GM19239 (cell line): ENCODE results near the gene SMC6.
A peak's percentile ranks its signal among the peaks of the same experiment; 100 is the strongest.

Source experiments
- DNase-seq: peaks from one replicate; pipeline ENCODE4 v3.0.0; 2011; ENCODE audit warnings: low spot score; ENCODE audit not compliant: insufficient read length
- FAIRE-seq: peaks from 2 replicates; lab custom pipeline; 2011; peaks lifted over from hg19 to GRCh38; lab: Jason Lieb, UNC

Gene SMC6

DNA sequence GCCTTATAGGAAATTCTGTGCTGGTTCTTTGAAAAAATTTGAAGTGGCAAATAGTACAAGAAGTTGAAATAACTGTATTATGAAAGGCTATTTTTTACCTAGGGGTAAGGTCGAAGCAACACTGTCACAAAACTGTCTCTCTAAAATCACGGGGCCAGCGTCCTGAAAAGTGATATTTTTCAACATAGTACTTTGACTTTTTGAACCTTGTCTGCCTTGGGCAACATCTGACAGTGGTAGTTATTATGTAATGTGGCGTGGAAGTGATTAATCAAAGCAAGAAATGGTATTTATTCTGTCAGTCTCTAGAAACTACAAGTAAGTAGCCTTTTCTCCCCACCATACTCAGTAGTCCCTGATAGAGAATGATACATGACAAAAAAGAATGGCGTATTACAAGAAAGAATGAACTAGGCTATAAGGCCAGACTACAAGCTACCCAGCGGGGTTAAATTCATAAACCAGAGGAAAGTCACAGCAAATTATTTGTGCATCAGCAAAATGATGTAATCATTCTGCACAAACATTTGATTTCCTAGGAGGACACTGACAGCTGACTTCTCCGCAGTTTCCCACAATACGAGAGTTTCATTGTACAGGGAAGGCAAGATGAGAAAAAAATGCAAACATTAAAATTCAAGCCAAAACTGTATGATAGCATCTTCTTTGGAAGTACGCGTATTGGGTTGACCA is 10.2 kb upstream of the SMC6 start:
- FAIRE-seq = peak; percentile 58

DNA sequence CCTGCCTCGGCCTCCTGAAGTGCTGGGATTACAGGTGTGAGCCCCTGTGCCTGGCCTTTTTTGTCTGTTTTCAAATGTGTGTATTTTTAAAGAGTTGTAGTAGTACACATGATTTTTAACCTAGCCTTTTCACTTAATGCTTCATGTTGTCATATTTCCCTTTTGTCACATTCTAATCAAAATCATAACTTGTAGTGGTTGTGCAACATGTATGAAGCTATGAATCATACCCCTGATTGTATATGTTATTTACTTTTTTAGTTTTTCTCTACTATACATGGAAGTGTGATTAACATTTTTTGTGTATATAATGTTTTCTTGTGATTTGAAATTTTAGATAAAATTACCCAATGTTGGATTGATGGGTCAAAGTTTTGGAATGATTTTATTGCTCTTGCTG is 8.8 kb upstream of the SMC6 start:
- no peak for FAIRE-seq
- DNase-seq = no peak

More for the DNA sequence above, 10.2 kb upstream of the SMC6 start:
- DNase-seq = no peak

DNA sequence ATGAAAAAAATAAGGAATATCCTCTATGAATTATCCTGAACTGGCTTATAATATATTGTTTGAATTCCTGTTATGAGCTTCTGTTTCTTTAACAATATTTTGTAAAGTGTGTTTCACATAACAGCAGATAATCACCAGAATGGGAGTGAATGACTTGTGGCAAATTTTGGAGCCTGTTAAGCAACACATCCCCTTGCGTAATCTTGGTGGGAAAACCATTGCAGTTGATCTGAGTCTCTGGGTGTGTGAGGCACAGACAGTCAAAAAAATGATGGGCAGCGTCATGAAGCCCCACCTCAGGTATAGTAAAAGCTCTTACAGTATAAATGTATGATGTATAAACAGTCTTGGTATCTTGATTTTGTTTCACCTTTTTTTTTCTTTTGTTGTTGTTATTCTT is 6.2 kb upstream of the SMC6 start:
- no peak for FAIRE-seq
- no peak for DNase-seq

- no peak for DNase-seq
Observed at GRCh38 chr2:17758118-17758517, 4.5 kb upstream of the SMC6 start.

GRCh38 chr2:17757321-17757720 is 3.7 kb upstream of the SMC6 start:
- no peak for DNase-seq
- FAIRE-seq = peak; percentile 45

More at GRCh38 chr2:17758118-17758517, 4.5 kb upstream of the SMC6 start:
- peak; percentile 68 for FAIRE-seq

- FAIRE-seq = no peak
- DNase-seq = no peak
Observed at GRCh38 chr2:17756668-17757067, 3.1 kb upstream of the SMC6 start.

DNA sequence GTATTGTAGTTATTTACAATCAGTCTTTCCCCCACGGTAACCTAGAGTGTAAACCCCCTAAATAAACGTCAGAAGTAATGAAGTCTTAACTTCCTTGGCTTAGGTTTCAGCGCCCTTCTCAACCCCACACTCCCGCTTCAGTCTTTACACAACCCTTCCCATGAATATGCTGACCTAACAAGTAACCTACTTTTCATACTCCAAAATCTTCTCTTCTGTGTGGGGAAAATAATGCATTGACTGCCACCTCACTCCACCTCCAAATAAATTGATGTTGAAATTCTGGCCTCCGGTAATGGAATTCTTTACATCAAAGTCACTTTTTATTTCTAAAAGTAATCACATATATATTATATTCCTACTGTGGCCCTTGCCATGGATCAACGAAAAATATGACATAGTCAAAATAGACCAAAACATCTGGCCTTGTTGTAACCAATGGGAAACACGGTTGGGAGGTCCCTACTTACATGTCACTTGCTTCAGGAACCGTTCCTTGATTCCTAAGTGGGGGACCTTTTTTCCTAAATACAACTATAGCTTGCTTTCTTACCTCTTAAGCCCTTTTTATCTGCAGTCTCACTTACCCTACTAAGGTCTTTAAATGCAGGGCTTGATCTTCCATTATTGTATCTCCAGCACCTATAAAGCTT is 1.3 kb upstream of the SMC6 start:
- no peak for DNase-seq
- FAIRE-seq = peak; percentile 75

- DNase-seq (no peak), FAIRE-seq (peak; percentile 84)
Observed at GRCh38 chr2:17752892-17753802, 463 bp downstream of the SMC6 start.

DNA sequence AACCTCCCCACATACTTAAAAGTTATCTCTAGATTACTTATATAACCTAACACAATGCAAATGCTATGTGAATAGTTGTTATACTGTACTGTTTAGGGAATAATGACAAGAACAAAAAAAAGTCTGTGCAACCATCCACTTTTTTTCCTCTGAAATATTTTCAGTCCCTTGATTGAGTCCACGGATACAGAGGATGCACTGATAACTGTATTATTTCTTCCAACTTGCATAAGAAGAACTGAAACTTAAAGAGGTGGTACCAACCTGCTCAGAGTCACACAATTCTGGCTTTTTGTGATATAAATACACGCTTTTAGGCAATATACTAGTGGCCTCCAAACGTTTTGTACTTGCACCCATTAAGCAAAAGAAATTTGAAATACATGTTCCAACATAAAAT is 1.4 kb downstream of the SMC6 start:
- no peak for DNase-seq
- peak; percentile 68 for FAIRE-seq

- no peak for DNase-seq
- peak; percentile 66 for FAIRE-seq
Observed at GRCh38 chr2:17749753-17750438, 3.7 kb downstream of the SMC6 start.

DNA sequence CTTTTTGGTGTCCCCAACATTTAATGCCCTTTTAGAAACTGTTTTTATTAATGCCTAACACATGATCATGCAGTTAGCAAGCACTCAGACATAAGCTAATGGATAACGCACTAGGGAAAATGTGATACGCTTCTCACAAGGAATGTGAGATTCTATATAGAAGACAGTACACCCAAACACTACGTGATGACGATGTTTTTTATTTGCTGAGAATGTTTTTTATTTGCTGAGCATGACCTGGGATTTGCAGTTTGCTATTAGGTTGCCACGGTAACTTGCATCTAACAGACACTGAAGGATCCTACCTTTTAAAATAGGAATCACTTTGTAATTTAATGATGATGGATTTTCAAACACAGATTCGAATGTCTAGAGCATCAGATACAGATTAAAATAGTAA is 4.9 kb downstream of the SMC6 start:
- no peak for FAIRE-seq
- no peak for DNase-seq

GRCh38 chr2:17747684-17748452 is 5.7 kb downstream of the SMC6 start:
- DNase-seq = no peak
- no peak for FAIRE-seq

DNA sequence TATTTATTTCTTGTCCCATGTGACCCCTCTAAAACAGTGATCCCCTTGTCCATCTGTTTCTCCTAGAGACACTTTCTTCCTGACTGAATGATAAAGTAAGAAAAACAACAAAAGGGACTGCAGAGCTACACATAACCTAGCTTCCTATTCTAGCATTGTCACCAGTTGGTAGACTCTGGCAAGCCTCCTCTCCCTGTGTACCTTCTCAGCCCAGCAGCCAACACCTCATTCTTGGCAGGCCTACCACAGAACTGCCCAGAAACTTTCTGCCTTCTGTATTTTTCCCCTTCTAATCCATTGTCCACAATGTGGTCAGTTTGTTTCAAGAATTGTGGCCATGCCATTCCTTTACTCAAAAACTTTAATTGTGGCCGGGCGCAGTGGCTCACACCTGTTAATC is 13.4 kb downstream of the SMC6 start:
- FAIRE-seq (no peak), DNase-seq (no peak)

DNA sequence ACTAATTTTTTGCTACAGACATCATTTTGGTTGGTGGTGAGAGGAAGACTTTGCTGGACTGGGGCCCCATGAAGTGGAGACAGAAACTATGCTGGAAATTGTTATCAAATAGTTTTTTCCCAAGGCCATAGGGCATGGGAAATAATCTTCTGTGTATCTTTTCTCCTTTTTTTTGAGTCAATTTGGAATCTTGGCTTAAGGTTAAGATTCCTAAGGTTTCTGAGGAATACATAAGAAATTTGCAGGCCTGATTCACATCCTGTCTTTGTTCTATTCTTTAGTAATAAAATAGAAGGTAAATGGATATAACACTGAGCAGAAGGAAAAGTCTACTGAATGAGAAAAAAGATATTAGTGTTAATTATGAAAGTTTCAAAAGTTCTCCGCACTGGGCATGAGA is 16.6 kb downstream of the SMC6 start:
- DNase-seq = no peak
- FAIRE-seq = no peak

GRCh38 chr2:17735864-17736263 is 17.7 kb downstream of the SMC6 start:
- DNase-seq (no peak), FAIRE-seq (no peak)

- FAIRE-seq (no peak), DNase-seq (no peak)
Observed at GRCh38 chr2:17733599-17733998, 20.0 kb downstream of the SMC6 start.

GRCh38 chr2:17729880-17730279 is 23.7 kb downstream of the SMC6 start:
- FAIRE-seq (no peak), DNase-seq (no peak)

DNA sequence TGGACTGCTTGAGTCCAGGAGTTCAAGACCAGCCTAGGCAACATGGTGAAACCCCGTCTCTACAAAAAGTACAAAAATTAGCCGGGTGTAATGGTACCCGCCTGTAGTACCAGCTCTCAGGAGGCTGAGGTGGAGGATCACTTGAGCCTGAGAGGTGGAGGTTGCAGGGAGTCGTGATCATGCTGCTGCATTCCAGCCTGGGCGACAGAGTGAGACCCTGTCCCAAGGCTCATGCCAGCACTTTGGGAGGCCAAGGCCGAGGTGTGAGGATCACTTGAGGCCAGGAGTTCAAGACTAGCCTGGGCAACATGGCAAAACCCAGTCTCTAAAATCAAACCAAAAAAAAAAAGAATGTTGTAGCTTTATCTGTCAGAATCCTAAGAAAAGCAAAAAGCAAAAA is 25.4 kb downstream of the SMC6 start:
- DNase-seq (no peak), FAIRE-seq (no peak)

- DNase-seq = peak; percentile 13
- peak; percentile 68 for FAIRE-seq
Observed at GRCh38 chr2:17719562-17720371, 33.8 kb downstream of the SMC6 start.
